ENCODE measurements around the gene ZNF410. TPM values are rescaled to one million over a fixed set of nuclear protein-coding genes. Genes with fewer than 3 reads are reported as not detected.

ZNF410 gene
- total RNA-seq, 1 donor from 2014 or later, result 53.7 TPM

- no peak for DNase-seq (ENCODE audit: low spot score in 2 of 2, unreplicated experiment in 2 of 2)
- Mint-ChIP-seq H3K27ac (no peak overlapping the region), H3K9me3 (no peaks in the 10 kb centered on the region), H3K36me3 (peaks cover 18% of the 10 kb centered on the region), H3K27me3 (ENCODE audit: low read depth) (no peaks in the 10 kb centered on the region), H3K4me3 (no peak overlapping the region), H3K4me1 (peaks cover under 1% of the 10 kb centered on the region)
- no peak for TF ChIP-seq CTCF (IDR thresholded peaks at IDR 0.05; ENCODE audit: unreplicated experiment)
Measured at GRCh38 chr14:73944432-73945158, 57.9 kb downstream of the ZNF410 start.

GRCh38 chr14:73945159-73945670 lies 58.6 kb downstream of the ZNF410 start:
- no peak overlapping the region for H3K4me3 Mint-ChIP-seq
- no peak for TF ChIP-seq CTCF (IDR thresholded peaks at IDR 0.05; ENCODE audit: unreplicated experiment)
- H3K27me3 Mint-ChIP-seq (ENCODE audit: low read depth), result no peaks in the 10 kb centered on the region
- no peak overlapping the region for H3K27ac Mint-ChIP-seq
- no peak for DNase-seq (ENCODE audit: low spot score in 2 of 2, unreplicated experiment in 2 of 2)
- H3K4me1 Mint-ChIP-seq, result peaks cover 4% of the 10 kb centered on the region
- H3K9me3 Mint-ChIP-seq, result no peaks in the 10 kb centered on the region
- peaks cover 18% of the 10 kb centered on the region for H3K36me3 Mint-ChIP-seq

- Mint-ChIP-seq H3K27ac (peak within 1 kb of the TSS; percentile 99), H3K36me3 (peaks cover 8% of the 10 kb centered on the region), H3K27me3 (ENCODE audit: low read depth) (no peaks in the 10 kb centered on the region), H3K4me3 (peak within 1 kb of the TSS; percentile 98), H3K9me3 (no peaks in the 10 kb centered on the region), H3K4me1 (peaks cover 13% of the 10 kb centered on the region)
- TF ChIP-seq CTCF (IDR thresholded peaks at IDR 0.05; ENCODE audit: unreplicated experiment), result no peak
- peak; percentile 85 to 91 for DNase-seq (ENCODE audit: low spot score in 2 of 2, unreplicated experiment in 2 of 2)
Measured at GRCh38 chr14:73949752-73950734, 63.4 kb downstream of the ZNF410 start, which contains the start of the genes COQ6 and FAM161B. Gene COQ6, plus strand, starts transcription at chr14:73950302. Its CDS starts 31 bp downstream, at chr14:73950333. Gene FAM161B, minus strand, starts transcription at chr14:73950094. Its CDS starts 68 bp downstream, at chr14:73950026.

- DNase-seq (ENCODE audit: low spot score in 2 of 2, unreplicated experiment in 2 of 2), result no peak
- no peaks in the 10 kb centered on the region for H3K9me3 Mint-ChIP-seq
- H3K4me1 Mint-ChIP-seq, result peaks cover 13% of the 10 kb centered on the region
- no peak overlapping the region for H3K27ac Mint-ChIP-seq
- no peak overlapping the region for H3K4me3 Mint-ChIP-seq
- TF ChIP-seq CTCF (IDR thresholded peaks at IDR 0.05; ENCODE audit: unreplicated experiment), result no peak
- H3K36me3 Mint-ChIP-seq, result peaks cover 21% of the 10 kb centered on the region
- H3K27me3 Mint-ChIP-seq (ENCODE audit: low read depth), result no peaks in the 10 kb centered on the region
Measured at GRCh38 chr14:73953731-73954130, 67.1 kb downstream of the ZNF410 start.

- no peak overlapping the region for H3K4me3 Mint-ChIP-seq
- no peak for TF ChIP-seq CTCF (IDR thresholded peaks at IDR 0.05; ENCODE audit: unreplicated experiment)
Measured at GRCh38 chr14:73955674-73956073, 69.0 kb downstream of the ZNF410 start.

More at GRCh38 chr14:73955674-73956073, 69.0 kb downstream of the ZNF410 start:
- H3K4me1 Mint-ChIP-seq, result peaks cover 5% of the 10 kb centered on the region
- no peak for DNase-seq (ENCODE audit: low spot score in 2 of 2, unreplicated experiment in 2 of 2)
- no peak overlapping the region for H3K27ac Mint-ChIP-seq
- no peaks in the 10 kb centered on the region for H3K9me3 Mint-ChIP-seq
- no peaks in the 10 kb centered on the region for H3K27me3 Mint-ChIP-seq (ENCODE audit: low read depth)
- peaks cover 28% of the 10 kb centered on the region for H3K36me3 Mint-ChIP-seq
